Measurements from ENCODE around the gene RNASE11. TPM values are rescaled to one million over a fixed set of nuclear protein-coding genes. Genes with fewer than 3 reads are reported as not detected.

Gene RNASE11
- total and polyA plus RNA-seq, 2 donors (not counting 3 experiments of a cell fraction or from before 2014, with no cell fraction given): not detected

DNA sequence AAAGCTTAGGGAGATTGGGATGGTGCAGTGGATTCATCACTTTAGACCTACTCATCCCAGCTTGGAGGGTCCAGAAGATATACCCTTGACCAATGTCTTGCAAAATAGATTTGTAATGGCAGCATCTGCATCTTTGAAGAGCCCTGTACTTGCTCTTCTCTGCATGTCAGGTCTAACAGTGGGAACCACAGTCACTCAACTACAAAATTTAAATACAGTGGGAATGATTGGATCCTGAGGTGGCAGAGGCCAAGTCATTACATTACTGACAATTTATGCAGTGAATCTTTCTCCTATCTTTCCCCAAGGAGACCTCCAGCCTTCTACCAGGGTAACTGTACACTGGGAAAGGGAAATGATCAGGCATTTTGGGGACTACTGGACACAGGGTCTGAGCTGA lies 18.7 kb downstream of the RNASE11 start:
- dilution Hi-C loops (cut with MboI; ENCODE audit: extremely low pct_ligation_motif_present, low sequenced_read_pairs) (no loop called here), intact Hi-C loops (cut with micrococcal nuclease) (no loop called here)
- no peak overlapping the region for H3K27ac ChIP-seq (ENCODE audit: insufficient read depth, low read depth, low read length)
- H3K9me3 ChIP-seq (replicated peaks; ENCODE audit: control insufficient read depth, insufficient read depth, low read length): no peaks in the 10 kb centered on the region
- no TSS peak for BruUV-seq (replicated peaks)
- no peak overlapping the region for H3K9ac ChIP-seq (replicated peaks; ENCODE audit: extremely low read depth, insufficient read depth, low read length)
- no peak overlapping the region for H3K4me2 ChIP-seq (ENCODE audit: insufficient read depth, low read length)
- FAIRE-seq: no peak
- no peak for DNase-seq (ENCODE audit: low read depth, low spot score)
- no peaks in the 10 kb centered on the region for H3K9me1 ChIP-seq (replicated peaks; ENCODE audit: control insufficient read depth, extremely low read depth, insufficient read depth, low read length)
- POLR2A ChIA-PET: no interaction called here
- H3K27me3 ChIP-seq (ENCODE audit: control insufficient read depth in 2 of 2, insufficient read depth in 2 of 2, low read length in 2 of 2): peaks cover 0 to 1% of the 10 kb centered on the region in 2 experiments
- H2AFZ ChIP-seq (ENCODE audit: low read depth, low read length): no peak overlapping the region
- no peaks in the 10 kb centered on the region for H3K79me2 ChIP-seq (ENCODE audit: control insufficient read depth, insufficient read depth, low read length)
- no peaks in the 10 kb centered on the region for H4K20me1 ChIP-seq (replicated peaks; ENCODE audit: control insufficient read depth, extremely low read depth, insufficient read depth, low read length)
- no peaks in the 10 kb centered on the region for H3K36me3 ChIP-seq (ENCODE audit: control insufficient read depth in 2 of 2, extremely low read depth in 1 of 2, insufficient read depth in 2 of 2, low read length in 2 of 2)
- no peak overlapping the region for H3K4me3 ChIP-seq (replicated peaks in 1 of 3; ENCODE audit: insufficient read depth in 1 of 3, low read depth in 1 of 3, low read length in 3 of 3)
- TF ChIP-seq JUN (IDR thresholded peaks at IDR 0.05; ENCODE audit: borderline replicate concordance, insufficient read depth, insufficient read length, low read depth) (no peak), POLR2A (IDR thresholded peaks at IDR 0.05; ENCODE audit: low read depth, low read length) (no peak), MYC (IDR thresholded peaks at IDR 0.05; ENCODE audit: low read depth, low read length) (no peak), GATA2 (IDR thresholded peaks at IDR 0.05; ENCODE audit: insufficient read depth, insufficient read length, low read depth, low read length) (no peak), EZH2 (IDR thresholded peaks at IDR 0.05; ENCODE audit: borderline replicate concordance, low read depth, low read length, severe bottlenecking) (no peak), POLR2AphosphoS5 (IDR thresholded peaks at IDR 0.05; ENCODE audit: insufficient read depth, low read depth, low read length) (no peak), FOS (IDR thresholded peaks at IDR 0.05; ENCODE audit: borderline replicate concordance, insufficient read depth, low read length) (no peak)
- TF ChIP-seq, protein P1, sequence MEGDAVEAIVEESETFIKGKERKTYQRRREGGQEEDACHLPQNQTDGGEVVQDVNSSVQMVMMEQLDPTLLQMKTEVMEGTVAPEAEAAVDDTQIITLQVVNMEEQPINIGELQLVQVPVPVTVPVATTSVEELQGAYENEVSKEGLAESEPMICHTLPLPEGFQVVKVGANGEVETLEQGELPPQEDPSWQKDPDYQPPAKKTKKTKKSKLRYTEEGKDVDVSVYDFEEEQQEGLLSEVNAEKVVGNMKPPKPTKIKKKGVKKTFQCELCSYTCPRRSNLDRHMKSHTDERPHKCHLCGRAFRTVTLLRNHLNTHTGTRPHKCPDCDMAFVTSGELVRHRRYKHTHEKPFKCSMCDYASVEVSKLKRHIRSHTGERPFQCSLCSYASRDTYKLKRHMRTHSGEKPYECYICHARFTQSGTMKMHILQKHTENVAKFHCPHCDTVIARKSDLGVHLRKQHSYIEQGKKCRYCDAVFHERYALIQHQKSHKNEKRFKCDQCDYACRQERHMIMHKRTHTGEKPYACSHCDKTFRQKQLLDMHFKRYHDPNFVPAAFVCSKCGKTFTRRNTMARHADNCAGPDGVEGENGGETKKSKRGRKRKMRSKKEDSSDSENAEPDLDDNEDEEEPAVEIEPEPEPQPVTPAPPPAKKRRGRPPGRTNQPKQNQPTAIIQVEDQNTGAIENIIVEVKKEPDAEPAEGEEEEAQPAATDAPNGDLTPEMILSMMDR (IDR thresholded peaks at IDR 0.05; ENCODE audit: extremely low read depth in 1 of 2, insufficient read depth in 1 of 2, low read depth in 1 of 2, low read length in 2 of 2): no peak
- TF ChIP-seq, protein P2, sequence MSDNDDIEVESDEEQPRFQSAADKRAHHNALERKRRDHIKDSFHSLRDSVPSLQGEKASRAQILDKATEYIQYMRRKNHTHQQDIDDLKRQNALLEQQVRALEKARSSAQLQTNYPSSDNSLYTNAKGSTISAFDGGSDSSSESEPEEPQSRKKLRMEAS (IDR thresholded peaks at IDR 0.05; ENCODE audit: insufficient read depth, insufficient read length): no peak
- CTCF ChIA-PET: no interaction called here
- no peaks in the 10 kb centered on the region for H3K4me1 ChIP-seq (ENCODE audit: control insufficient read depth, extremely low read depth, insufficient read depth, low read length)
